CD1c-positive myeloid dendritic cell (primary cell): ENCODE measurements around the gene OMA1.

Source experiments
- DNase-seq: peaks from one replicate; pipeline ENCODE4 v3.0.0-alpha.2; 2016; ENCODE audit errors: extremely low spot score

OMA1 gene

GRCh38 chr1:58459911-58460310, 86.6 kb downstream of the OMA1 start:
- DNase-seq, result no peak

- no peak for DNase-seq
Observed at GRCh38 chr1:58457023-58457635, 89.4 kb downstream of the OMA1 start.

- no peak for DNase-seq
Observed at GRCh38 chr1:58456470-58456869, 90.1 kb downstream of the OMA1 start.

DNA sequence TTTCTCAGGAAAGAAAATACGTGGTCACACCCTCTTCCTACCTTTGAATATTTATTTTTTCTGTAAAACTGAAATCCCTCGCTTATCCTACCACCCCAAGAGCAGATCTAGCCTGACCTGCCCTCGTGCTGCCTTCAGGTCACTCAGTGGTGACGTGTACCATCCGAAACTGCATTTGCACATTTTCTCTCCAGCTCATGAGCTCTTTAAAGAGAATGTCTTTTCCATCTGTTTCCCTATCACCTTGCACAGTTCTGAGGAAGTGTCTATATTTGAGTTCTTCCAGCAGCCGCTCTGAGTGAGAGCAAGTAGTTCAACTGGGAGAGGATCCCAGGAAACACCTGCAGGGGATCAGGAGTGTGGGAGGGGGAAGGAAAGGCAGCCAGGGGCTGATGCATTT, 91.7 kb downstream of the OMA1 start:
- no peak for DNase-seq

GRCh38 chr1:58454385-58454784, 92.1 kb downstream of the OMA1 start:
- DNase-seq, result no peak

- DNase-seq, result no peak
Observed at GRCh38 chr1:58451560-58452191, 94.8 kb downstream of the OMA1 start.

DNA sequence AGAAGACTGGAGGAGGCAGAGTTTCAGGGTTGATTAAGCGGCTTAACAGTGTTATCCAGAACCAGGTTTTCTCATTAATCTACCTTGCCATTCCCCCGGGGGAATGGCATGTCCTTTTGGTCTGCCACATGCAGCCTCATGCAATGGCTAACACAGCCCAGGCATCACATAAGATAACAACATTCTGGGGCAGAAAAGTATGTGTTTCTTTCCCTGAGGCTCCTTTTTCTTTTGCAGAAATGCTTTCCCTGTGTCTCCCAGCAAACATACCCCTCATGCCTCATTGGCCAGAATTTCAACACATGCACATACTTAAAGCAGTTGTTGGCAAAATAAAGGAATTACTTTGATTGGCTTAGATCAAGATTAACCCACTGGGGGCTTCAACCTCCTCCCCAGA, 98.6 kb downstream of the OMA1 start:
- no peak for DNase-seq

DNA sequence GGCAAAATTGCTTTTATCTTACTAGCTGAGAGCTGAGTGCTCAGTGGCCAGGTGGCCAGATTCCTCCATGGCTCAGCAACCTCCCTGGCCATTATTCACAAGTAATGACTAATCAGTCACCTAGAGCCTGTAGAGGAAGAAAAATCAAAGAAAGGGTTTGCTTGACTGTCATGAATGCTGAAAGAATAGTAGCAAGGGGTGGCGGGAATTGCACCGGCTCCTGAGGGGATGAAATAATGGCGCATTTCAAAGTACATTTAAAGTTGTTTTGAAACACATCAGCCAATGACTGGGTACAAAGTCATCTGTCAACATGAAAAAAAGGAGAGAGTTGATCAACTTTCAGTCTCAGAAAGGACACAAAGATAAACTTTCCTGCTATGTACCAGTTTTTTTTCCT, 99.5 kb downstream of the OMA1 start:
- no peak for DNase-seq

DNA sequence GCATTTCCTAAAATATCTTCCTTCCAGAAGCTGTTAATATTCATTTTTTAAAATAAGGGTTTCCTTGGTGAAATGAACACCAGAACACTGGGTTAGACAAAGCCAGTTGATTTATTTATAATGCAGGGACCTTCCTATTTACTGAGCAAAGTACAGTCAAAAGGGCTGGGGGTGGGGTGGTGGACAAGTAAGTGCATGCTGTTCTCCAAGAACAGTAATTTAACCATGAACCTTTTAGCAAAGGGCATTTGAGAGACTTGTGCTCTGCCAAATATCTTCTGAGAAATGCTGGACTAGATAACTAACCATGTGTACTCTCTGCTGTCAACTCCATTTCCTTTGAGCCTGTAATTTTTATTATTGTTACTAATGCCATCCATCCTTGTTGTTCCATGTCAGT, 100.2 kb downstream of the OMA1 start:
- DNase-seq, result no peak

- no peak for DNase-seq
Observed at GRCh38 chr1:58443986-58444868, 102.3 kb downstream of the OMA1 start.

GRCh38 chr1:58442114-58442513, 104.4 kb downstream of the OMA1 start:
- DNase-seq, result no peak

DNA sequence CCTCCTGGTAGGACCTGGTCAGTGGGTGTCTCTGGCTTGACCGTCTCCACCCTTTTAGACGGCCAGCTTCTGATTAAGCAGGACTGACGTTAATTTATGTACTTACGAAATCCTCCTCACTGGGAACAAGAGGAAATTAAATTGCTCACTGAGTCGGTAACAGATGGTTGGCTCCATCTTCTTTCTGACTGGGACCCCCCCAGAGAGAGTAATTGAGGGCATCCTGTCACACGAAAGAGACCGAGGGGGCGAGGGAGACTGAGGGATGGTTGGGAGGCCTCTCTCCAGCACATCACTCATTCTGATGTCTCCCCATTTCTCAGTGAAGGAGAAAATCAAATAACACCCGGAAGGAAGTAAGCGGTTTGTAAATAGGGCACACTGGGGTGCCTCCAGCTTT, 104.8 kb downstream of the OMA1 start:
- DNase-seq, result no peak

- DNase-seq, result no peak
Observed at GRCh38 chr1:58440696-58441095, 105.8 kb downstream of the OMA1 start.

GRCh38 chr1:58439946-58440345, 106.6 kb downstream of the OMA1 start:
- no peak for DNase-seq

DNA sequence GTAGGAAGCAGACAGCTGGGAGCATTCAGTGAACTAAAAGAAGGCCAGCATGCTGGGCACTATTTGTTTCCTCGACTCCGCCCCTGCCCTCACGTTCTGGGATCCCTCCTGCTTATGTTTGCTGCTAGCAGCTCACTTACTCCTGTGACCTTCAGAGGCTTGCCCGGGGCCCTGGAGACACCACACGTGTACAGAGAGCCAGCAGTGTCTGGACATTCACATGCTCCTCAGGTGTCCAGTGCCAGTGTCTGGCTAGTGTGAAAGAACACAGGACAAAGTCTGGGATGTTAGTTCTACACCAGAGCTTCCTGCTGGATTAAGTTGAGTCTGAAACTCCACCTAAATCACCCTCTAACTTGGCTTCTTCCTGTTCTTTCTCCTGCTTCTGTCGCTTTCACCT, 108.1 kb downstream of the OMA1 start:
- DNase-seq, result no peak

DNA sequence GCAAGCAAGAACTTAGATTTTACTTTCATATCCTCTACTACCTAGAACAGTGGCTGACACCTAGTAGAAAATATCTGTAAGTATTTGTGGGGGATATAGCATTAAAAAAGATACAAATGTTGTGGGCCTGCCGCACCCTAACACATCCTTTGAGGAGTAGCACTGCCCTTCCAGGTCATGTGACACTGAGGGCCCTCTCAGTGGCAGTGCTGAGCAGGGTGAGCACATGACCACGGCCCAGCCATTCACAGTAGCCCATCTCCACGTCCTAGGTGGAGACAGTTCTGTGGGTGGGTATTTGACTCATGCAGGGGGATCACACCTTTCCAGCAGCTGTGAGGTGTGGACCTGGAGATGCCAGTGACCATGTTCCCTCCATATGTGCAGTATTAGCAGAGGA, 108.9 kb downstream of the OMA1 start:
- DNase-seq, result no peak

GRCh38 chr1:58436615-58437297, 109.8 kb downstream of the OMA1 start:
- DNase-seq, result no peak

- no peak for DNase-seq
Observed at GRCh38 chr1:58435376-58435775, 111.2 kb downstream of the OMA1 start.

GRCh38 chr1:58434607-58435006, 111.9 kb downstream of the OMA1 start:
- peak; percentile 11 for DNase-seq

- no peak for DNase-seq
Observed at GRCh38 chr1:58434181-58434580, 112.3 kb downstream of the OMA1 start.

- DNase-seq, result no peak
Observed at GRCh38 chr1:58432851-58433668, 113.5 kb downstream of the OMA1 start.
